OCI-LY7 (cell line): ENCODE results near the gene ARHGEF17. TPM values are rescaled to one million over a fixed set of nuclear protein-coding genes. Genes with fewer than 3 reads are reported as not detected.

Source experiments
- BruUV-seq: library from RNA; stranded (reverse); fragments of 400-500 nt; replicated peaks from 2 replicates; lab custom pipeline; 2021; lab: Mats Ljungman, UMichigan
- CTCF ChIA-PET: fragments of 300-600 bp; sonication (Branson Sonifier 250); formaldehyde crosslinking; loops from one replicate; lab custom pipeline; 2022; ENCODE audit warnings: antibody characterized with exemption; ENCODE audit not compliant: unreplicated experiment; lab: Charles Lee
- POLR2A ChIA-PET: fragments of 300-600 bp; sonication (Branson Sonifier 250); formaldehyde crosslinking; loops from one replicate; lab custom pipeline; 2022; ENCODE audit warnings: antibody characterized with exemption; lab: Charles Lee
- DNase-seq: peaks from one replicate; pipeline ENCODE4 v3.0.0-alpha.2; 2015; ENCODE audit warnings: low spot score
- H2AFZ ChIP-seq: fragments of 200-600 bp; sonication (generic), shearing (Covaris generic); 2 replicates; pipeline ENCODE4 v1.6.1; 2014; ENCODE audit warnings: mild to moderate bottlenecking, antibody characterized with exemption, low read length, moderate library complexity
- H3K27ac ChIP-seq: fragments of 200-600 bp; sonication (generic); 2 replicates; pipeline ENCODE4 v1.5.1; 2014; ENCODE audit warnings: mixed run types, low read depth, mild to moderate bottlenecking, moderate library complexity, low read length, inconsistent platforms; ENCODE audit not compliant: poor library complexity, severe bottlenecking
- H3K36me3 ChIP-seq: fragments of 200-600 bp; sonication (generic); 2 replicates; pipeline ENCODE4 v1.6.1; 2014; ENCODE audit warnings: mild to moderate bottlenecking, antibody characterized with exemption, low read length, moderate library complexity, mixed read lengths; ENCODE audit not compliant: insufficient read depth
- H3K4me1 ChIP-seq: fragments of 200-600 bp; sonication (generic); 2 replicates; pipeline ENCODE4 v1.5.1; 2014; ENCODE audit warnings: mild to moderate bottlenecking, low read length; ENCODE audit not compliant: insufficient read depth, poor library complexity, severe bottlenecking
- H3K4me2 ChIP-seq: fragments of 200-600 bp; sonication (generic); 2 replicates; pipeline ENCODE4 v1.6.1; 2014; ENCODE audit warnings: mild to moderate bottlenecking, low read length
- H3K4me3 ChIP-seq: fragments of 200-600 bp; sonication (generic); 2 replicates; pipeline ENCODE4 v1.5.1; 2014; ENCODE audit warnings: mild to moderate bottlenecking, low read depth, low read length; ENCODE audit not compliant: poor library complexity, severe bottlenecking
- H3K79me2 ChIP-seq: fragments of 200-600 bp; sonication (generic); 2 replicates; pipeline ENCODE4 v1.6.1; 2016; ENCODE audit warnings: low read depth, mild to moderate bottlenecking, low read length, moderate library complexity, mixed read lengths; ENCODE audit not compliant: insufficient read depth
- H3K9me2 ChIP-seq: fragments of 200-600 bp; sonication (generic); 2 replicates; pipeline ENCODE4 v1.6.1; 2016; ENCODE audit warnings: mild to moderate bottlenecking, low read length, mixed read lengths; ENCODE audit not compliant: insufficient read depth
- H3K9me3 ChIP-seq: fragments of 200-600 bp; sonication (generic); 2 replicates; pipeline ENCODE4 v1.6.1; 2014; ENCODE audit warnings: mild to moderate bottlenecking, mixed run types, low read length, mixed read lengths
- H4K20me1 ChIP-seq: fragments of 200-600 bp; sonication (generic); 2 replicates; pipeline ENCODE4 v1.6.1; 2014; ENCODE audit warnings: mild to moderate bottlenecking, antibody characterized with exemption, low read length, moderate library complexity, mixed read lengths; ENCODE audit not compliant: insufficient read depth
- CTCF ChIP-seq: fragments of 200-600 bp; sonication (generic); conservative IDR thresholded peaks from 2 replicates; pipeline ENCODE4 v1.5.1; 2014; ENCODE audit warnings: mild to moderate bottlenecking, antibody characterized with exemption, low read length, moderate library complexity, mixed read lengths
- EZH2phosphoT487 ChIP-seq: fragments of 200-600 bp; sonication (generic); IDR thresholded peaks from 2 replicates; pipeline ENCODE4 v1.6.1; 2018; ENCODE audit warnings: low read depth, borderline replicate concordance, mild to moderate bottlenecking, mixed run types, antibody characterized with exemption, low read length, moderate library complexity, mixed read lengths
- intact Hi-C: fragments of 100-400 bp; cut with micrococcal nuclease; formaldehyde crosslinking; loops from one replicate; pipeline ENCODE4 v1.10.0; 2022; ENCODE audit not compliant: unreplicated experiment
- total RNA-seq, 2 experiments: library from RNA; depleted of rRNA in 1 of 2; stranded (reverse); fragments of >200 nt in 1 of 2; shearing (Covaris generic) in 1 of 2; gene quantifications; 2 replicates each; pipeline ENCODE4 v1.2.3, GENCODE V29; 2014 to 2022

Gene ARHGEF17
- total RNA-seq, 2 experiments from 2014 or later: 0.19 to 1.4 TPM

- Histone ChIP-seq H2AFZ (no peak overlapping the region), H3K79me2 (no peaks in the 10 kb centered on the region), H3K9me3 (no peaks in the 10 kb centered on the region), H3K27ac (no peak overlapping the region), H3K9me2 (no peaks in the 10 kb centered on the region), H3K36me3 (no peaks in the 10 kb centered on the region), H3K4me2 (no peak overlapping the region), H3K4me1 (peaks cover 9% of the 10 kb centered on the region), H3K4me3 (no peak overlapping the region), H4K20me1 (no peaks in the 10 kb centered on the region)
- no TSS peak for BruUV-seq
- intact Hi-C loops: no loop called here
- ChIA-PET POLR2A (no interaction called here), CTCF (no interaction called here)
- DNase-seq: no peak
- no peak for TF ChIP-seq CTCF
- no peak for TF ChIP-seq EZH2phosphoT487
Observed at GRCh38 chr11:73265278-73265810, 42.7 kb upstream of the ARHGEF17 start.

DNA sequence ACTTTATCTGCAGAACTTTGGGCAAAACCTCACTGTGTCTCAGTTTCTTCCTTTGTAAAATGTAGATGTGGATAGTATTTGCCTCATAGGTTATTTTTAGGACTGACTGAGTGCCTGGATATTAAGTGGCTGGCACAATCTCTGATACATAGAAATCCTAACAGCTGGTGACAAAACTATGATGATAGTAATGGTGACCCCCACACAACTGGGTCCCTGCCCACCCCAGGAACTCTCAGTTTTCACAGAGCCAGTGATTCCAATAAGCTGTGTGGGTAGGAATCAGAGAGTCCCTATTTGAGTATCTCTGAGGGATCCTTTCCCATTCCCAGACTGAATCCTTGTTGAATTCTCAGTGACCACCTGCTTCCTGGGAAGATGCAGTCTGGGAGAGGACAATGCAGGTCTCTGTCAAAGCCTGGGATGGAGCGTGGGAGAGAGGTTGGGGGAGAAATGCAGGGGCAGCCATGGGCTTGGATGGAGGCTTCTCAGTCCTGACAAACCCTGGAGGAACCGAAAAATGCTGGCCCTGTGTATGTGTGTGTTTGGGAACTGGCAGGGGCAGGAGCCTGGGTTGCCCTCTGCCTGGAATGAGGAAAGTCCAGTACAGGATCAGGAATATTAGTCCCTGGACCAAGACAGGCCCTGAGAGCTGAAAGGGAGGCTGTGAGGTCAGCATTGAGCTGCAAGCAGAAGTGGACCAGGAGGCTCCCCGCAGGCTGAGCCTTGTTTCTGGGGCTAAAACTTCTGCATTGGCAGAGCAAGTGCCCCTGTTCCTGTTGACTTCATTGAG is 42.0 kb upstream of the ARHGEF17 start:
- no peak for TF ChIP-seq CTCF
- no peak for TF ChIP-seq EZH2phosphoT487
- no peak for DNase-seq
- Histone ChIP-seq H3K4me3 (no peak overlapping the region), H4K20me1 (no peaks in the 10 kb centered on the region), H3K27ac (no peak overlapping the region), H3K79me2 (no peaks in the 10 kb centered on the region), H3K36me3 (no peaks in the 10 kb centered on the region), H3K9me2 (no peaks in the 10 kb centered on the region), H2AFZ (no peak overlapping the region), H3K4me1 (peaks cover 15% of the 10 kb centered on the region), H3K9me3 (no peaks in the 10 kb centered on the region), H3K4me2 (no peak overlapping the region)
- POLR2A ChIA-PET: no interaction called here
- CTCF ChIA-PET: interaction anchor here (0.5 to 0.6 kb wide), 2 partner anchors 25 to 71 kb away, joined by 3 read pairs; no protein-coding TSS in a partner anchor
- no TSS peak for BruUV-seq
- intact Hi-C loops: no loop called here

DNA sequence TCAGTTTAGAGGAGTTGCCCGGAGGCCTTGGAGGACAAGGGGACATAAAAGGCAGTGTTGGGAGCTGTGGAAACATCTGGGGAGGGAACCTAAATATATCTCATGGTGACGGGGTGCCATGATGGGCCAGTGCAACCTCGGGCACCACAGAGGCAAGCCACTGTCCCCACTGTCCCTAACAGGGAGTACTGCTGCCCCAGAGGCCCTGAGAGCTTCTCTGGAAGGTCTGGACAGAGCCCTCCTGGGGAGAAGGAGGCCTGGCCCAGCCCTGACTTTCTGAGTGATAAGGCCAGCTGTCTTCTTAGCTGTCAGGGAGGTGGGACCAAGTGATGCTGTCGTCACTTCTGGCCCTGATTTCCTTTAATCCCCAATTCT is 41.4 kb upstream of the ARHGEF17 start:
- ChIA-PET POLR2A (no interaction called here), CTCF (interaction anchor here (0.5 to 0.6 kb wide), 2 partner anchors 26 to 71 kb away, joined by 3 read pairs; no protein-coding TSS in a partner anchor)
- intact Hi-C loops: no loop called here
- Histone ChIP-seq H3K36me3 (no peaks in the 10 kb centered on the region), H3K4me3 (no peak overlapping the region), H3K9me3 (no peaks in the 10 kb centered on the region), H3K4me2 (no peak overlapping the region), H2AFZ (no peak overlapping the region), H3K9me2 (no peaks in the 10 kb centered on the region), H3K4me1 (peaks cover 21% of the 10 kb centered on the region), H3K27ac (no peak overlapping the region), H3K79me2 (no peaks in the 10 kb centered on the region), H4K20me1 (no peaks in the 10 kb centered on the region)
- no TSS peak for BruUV-seq
- TF ChIP-seq EZH2phosphoT487: no peak
- TF ChIP-seq CTCF: no peak
- DNase-seq: no peak
